ENCODE data around the gene ACTR6. TPM values are rescaled to one million over a fixed set of nuclear protein-coding genes. Genes with fewer than 3 reads are reported as not detected.

The ACTR6 gene
- total RNA-seq, 2 experiments from 2014 or later: 21.3 to 21.8 TPM

- no peak for TF ChIP-seq CTCF (IDR thresholded peaks at IDR 0.05)
- H3K9me3 ChIP-seq (ENCODE audit: control insufficient read depth in 1 of 2, insufficient read depth in 1 of 2, low read length in 2 of 2): peaks cover 0 to 5% of the 10 kb centered on the region in 2 experiments
- no peaks in the 10 kb centered on the region for H3K4me1 Mint-ChIP-seq (ENCODE audit: low read depth)
- H3K36me3 Mint-ChIP-seq (ENCODE audit: low read depth): peaks cover 67% of the 10 kb centered on the region
- H3K27ac Mint-ChIP-seq: no peak overlapping the region
- H3K27ac ChIP-seq (ENCODE audit: low read depth in 1 of 2, low read length in 2 of 2): no peak overlapping the region
- CTCF ChIA-PET: no interaction called here
- H3K36me3 ChIP-seq (ENCODE audit: insufficient read depth, low read length): peaks cover 7% of the 10 kb centered on the region
- DNase-seq (no peak), ATAC-seq (ENCODE audit: poor library complexity) (no peak)
- intact Hi-C loops (cut with DNase I, micrococcal nuclease): loop anchor here in 1 of 2 experiments (10.0 kb wide), 2 partner anchors 1085 to 1875 kb away; partner anchors contain the start of gene WASHC3
- no peaks in the 10 kb centered on the region for H3K4me1 ChIP-seq (ENCODE audit: insufficient read depth, low read length)
- H3K27me3 Mint-ChIP-seq: no peaks in the 10 kb centered on the region
- no peak overlapping the region for H3K4me3 Mint-ChIP-seq
- H3K9me3 Mint-ChIP-seq: no peaks in the 10 kb centered on the region
- no peak overlapping the region for H3K4me3 ChIP-seq (ENCODE audit: low read length)
- POLR2A ChIA-PET: interaction anchor here (1.4 kb wide), 1 partner anchor 11 kb away, joined by 3 read pairs; the partner anchor contains the start of gene ACTR6
- H3K27me3 ChIP-seq (ENCODE audit: control insufficient read depth in 1 of 2, insufficient read depth in 2 of 2, low read length in 2 of 2): no peaks in the 10 kb centered on the region
Observed at GRCh38 chr12:100189636-100190394, 10.8 kb upstream of the ACTR6 start.

- Mint-ChIP-seq H3K36me3 (ENCODE audit: low read depth) (peaks cover 67% of the 10 kb centered on the region), H3K9me3 (no peaks in the 10 kb centered on the region), H3K4me3 (no peak overlapping the region), H3K4me1 (ENCODE audit: low read depth) (no peaks in the 10 kb centered on the region), H3K27ac (no peak overlapping the region), H3K27me3 (no peaks in the 10 kb centered on the region)
- Histone ChIP-seq H3K9me3 (ENCODE audit: control insufficient read depth in 1 of 2, insufficient read depth in 1 of 2, low read length in 2 of 2) (peaks cover 0 to 5% of the 10 kb centered on the region in 2 experiments), H3K4me3 (ENCODE audit: low read length) (no peak overlapping the region), H3K27ac (ENCODE audit: low read depth in 1 of 2, low read length in 2 of 2) (no peak overlapping the region), H3K27me3 (ENCODE audit: control insufficient read depth in 1 of 2, insufficient read depth in 2 of 2, low read length in 2 of 2) (no peaks in the 10 kb centered on the region), H3K36me3 (ENCODE audit: insufficient read depth, low read length) (peaks cover 7% of the 10 kb centered on the region), H3K4me1 (ENCODE audit: insufficient read depth, low read length) (peaks cover 3% of the 10 kb centered on the region)
- DNase-seq (no peak), ATAC-seq (ENCODE audit: poor library complexity) (no peak)
- ChIA-PET POLR2A (interaction anchor here (1.5 kb wide), 1 partner anchor 30 kb away, joined by 5 read pairs; no protein-coding TSS in a partner anchor), CTCF (no interaction called here)
- TF ChIP-seq CTCF (IDR thresholded peaks at IDR 0.05): no peak
- intact Hi-C loops (cut with DNase I, micrococcal nuclease): loop anchor here in 1 of 2 experiments (10.0 kb wide), 2 partner anchors 1082 to 1872 kb away; partner anchors contain the start of gene WASHC3
Observed at GRCh38 chr12:100193085-100193484, 7.5 kb upstream of the ACTR6 start.

- TF ChIP-seq CTCF (IDR thresholded peaks at IDR 0.05): no peak
- H3K36me3 Mint-ChIP-seq (ENCODE audit: low read depth): peaks cover 58% of the 10 kb centered on the region
- Histone ChIP-seq H3K9me3 (ENCODE audit: control insufficient read depth in 1 of 2, insufficient read depth in 1 of 2, low read length in 2 of 2) (no peaks in the 10 kb centered on the region), H3K36me3 (ENCODE audit: insufficient read depth, low read length) (peaks cover 3% of the 10 kb centered on the region), H3K27me3 (ENCODE audit: control insufficient read depth in 1 of 2, insufficient read depth in 2 of 2, low read length in 2 of 2) (no peaks in the 10 kb centered on the region), H3K27ac (ENCODE audit: low read depth in 1 of 2, low read length in 2 of 2) (no peak overlapping the region), H3K4me1 (ENCODE audit: insufficient read depth, low read length) (peaks cover 29% of the 10 kb centered on the region), H3K4me3 (ENCODE audit: low read length) (no peak overlapping the region)
- H3K27ac Mint-ChIP-seq: no peak overlapping the region
- ChIA-PET CTCF (interaction anchor here (0.7 kb wide), 1 partner anchor 11 kb away, joined by 3 read pairs; no protein-coding TSS in a partner anchor), POLR2A (interaction anchor here (1.4 kb wide), 1 partner anchor 54 kb away, joined by 3 read pairs; no protein-coding TSS in a partner anchor)
- DNase-seq (no peak), ATAC-seq (ENCODE audit: poor library complexity) (no peak)
- no peaks in the 10 kb centered on the region for H3K27me3 Mint-ChIP-seq
- intact Hi-C loops (cut with DNase I, micrococcal nuclease): loop anchor here in 1 of 2 experiments (5.0 to 10.0 kb wide), 3 partner anchors 35 to 1867 kb away; partner anchors contain the start of gene WASHC3
- H3K4me3 Mint-ChIP-seq: peak overlapping the region; percentile 56
- peaks cover 27% of the 10 kb centered on the region for H3K4me1 Mint-ChIP-seq (ENCODE audit: low read depth)
- no peaks in the 10 kb centered on the region for H3K9me3 Mint-ChIP-seq
Observed at GRCh38 chr12:100197486-100197885, 3.1 kb upstream of the ACTR6 start.
